Sigmoid colon (tissue), 7 donors: ENCODE data around the gene GABARAPL2. TPM values are rescaled to one million over a fixed set of nuclear protein-coding genes. Genes with fewer than 3 reads are reported as not detected.
A peak's percentile ranks its signal among the peaks of the same experiment; 100 is the strongest.

Experiments used
- DNase-seq: peaks from one replicate; pipeline ENCODE4 v3.0.0-alpha.2; 2019
- H3K27ac ChIP-seq, 4 donors: fragments of 200-600 bp; sonication (generic); one replicate each; pipeline ENCODE4 v1.5.1; 2016 to 2019; ENCODE audit warnings: mild to moderate bottlenecking in 1 of 4
- H3K27me3 ChIP-seq, 3 donors: fragments of 200-600 bp; sonication (generic); one replicate each; pipeline ENCODE4 v1.5.1; 2019; ENCODE audit warnings: mild to moderate bottlenecking in 1 of 3
- H3K36me3 ChIP-seq, 4 donors: fragments of 200-600 bp; sonication (generic); one replicate each; pipeline ENCODE4 v1.5.1; 2016 to 2019
- H3K4me1 ChIP-seq, 4 donors: fragments of 200-600 bp; sonication (generic); one replicate each; pipeline ENCODE4 v1.5.1; 2017 to 2019
- H3K4me3 ChIP-seq, 4 donors: fragments of 200-600 bp; sonication (generic); one replicate each; pipeline ENCODE4 v1.5.1; 2017 to 2019; ENCODE audit warnings: mild to moderate bottlenecking in 2 of 4, moderate library complexity in 1 of 4
- H3K9me3 ChIP-seq, 4 donors: fragments of 200-600 bp in 3 of 4; sonication (generic) in 3 of 4; one replicate each; pipeline versions ENCODE4 v1.5.1 to v1.6.1; 2013 to 2019
- EP300 ChIP-seq, 4 donors: sonication (generic); formaldehyde crosslinking; IDR thresholded peaks; one replicate each; pipeline ENCODE4 v1.6.1; 2017; ENCODE audit warnings: antibody characterized with exemption in 4 of 4
- POLR2A ChIP-seq, 2 donors: fragments of 450-650 bp; IDR thresholded peaks; one replicate each; pipeline ENCODE4 v1.6.1; 2016; ENCODE audit warnings: antibody characterized with exemption in 2 of 2, mild to moderate bottlenecking in 2 of 2, moderate library complexity in 2 of 2
- POLR2AphosphoS5 ChIP-seq, 4 donors: sonication (generic); formaldehyde crosslinking; IDR thresholded peaks; one replicate each; pipeline ENCODE4 v1.6.1; 2017; ENCODE audit warnings: antibody characterized with exemption in 4 of 4
- WGBS, 2 donors: extraction: QIAGEN DNeasy Blood & Tissue Kit; methylation state at CpG; one replicate each; pipeline ENCODE4 v1.1.7; 2013; 5-methylcytosine and 5-hydroxymethylcytosine counted together
- intact Hi-C: fragments of 100-400 bp; cut with DNase I; formaldehyde crosslinking; loops from one replicate; pipeline ENCODE4 v1.15.1; 2023
- polyA plus RNA-seq, 3 donors: library from polyadenylated mRNA; stranded (reverse); fragments of 200-250 nt; gene quantifications; one replicate each; pipeline ENCODE4 v1.2.3, GENCODE V29; 2013
- total RNA-seq, 4 donors: library from RNA; depleted of rRNA; stranded (reverse); fragments of >200 nt; gene quantifications; one replicate each; pipeline ENCODE4 v1.1.0, GENCODE V29; 2016
- TF ChIP-seq, protein P1 (sequence below), 4 experiments: fragments of 450-650 bp in 3 of 4; fragments of 200-600 bp in 1 of 4; IDR thresholded peaks; one replicate each; pipeline ENCODE4 v1.5.1; 2016 to 2019; ENCODE audit warnings: antibody characterized with exemption in 4 of 4, mild to moderate bottlenecking in 3 of 4, moderate library complexity in 2 of 4
- donor health status: healthy with polysubstance abuse.
- donor health status: Bipolar disorder and iron deficiency.
- donor health status: healthy.

The GABARAPL2 gene
- total and polyA plus RNA-seq, 7 donors, result 91.4 to 300 (median 118) TPM

- TF ChIP-seq, protein P1, sequence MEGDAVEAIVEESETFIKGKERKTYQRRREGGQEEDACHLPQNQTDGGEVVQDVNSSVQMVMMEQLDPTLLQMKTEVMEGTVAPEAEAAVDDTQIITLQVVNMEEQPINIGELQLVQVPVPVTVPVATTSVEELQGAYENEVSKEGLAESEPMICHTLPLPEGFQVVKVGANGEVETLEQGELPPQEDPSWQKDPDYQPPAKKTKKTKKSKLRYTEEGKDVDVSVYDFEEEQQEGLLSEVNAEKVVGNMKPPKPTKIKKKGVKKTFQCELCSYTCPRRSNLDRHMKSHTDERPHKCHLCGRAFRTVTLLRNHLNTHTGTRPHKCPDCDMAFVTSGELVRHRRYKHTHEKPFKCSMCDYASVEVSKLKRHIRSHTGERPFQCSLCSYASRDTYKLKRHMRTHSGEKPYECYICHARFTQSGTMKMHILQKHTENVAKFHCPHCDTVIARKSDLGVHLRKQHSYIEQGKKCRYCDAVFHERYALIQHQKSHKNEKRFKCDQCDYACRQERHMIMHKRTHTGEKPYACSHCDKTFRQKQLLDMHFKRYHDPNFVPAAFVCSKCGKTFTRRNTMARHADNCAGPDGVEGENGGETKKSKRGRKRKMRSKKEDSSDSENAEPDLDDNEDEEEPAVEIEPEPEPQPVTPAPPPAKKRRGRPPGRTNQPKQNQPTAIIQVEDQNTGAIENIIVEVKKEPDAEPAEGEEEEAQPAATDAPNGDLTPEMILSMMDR (IDR thresholded peaks at IDR 0.05), result no peak
- TF ChIP-seq POLR2AphosphoS5 (IDR thresholded peaks at IDR 0.05) (no peak), EP300 (IDR thresholded peaks at IDR 0.05) (no peak), POLR2A (IDR thresholded peaks at IDR 0.05) (no peak)
- Histone ChIP-seq H3K27me3 (no peaks in the 10 kb centered on the region), H3K9me3 (no peaks in the 10 kb centered on the region), H3K36me3 (peaks cover 9 to 82% (median 34%) of the 10 kb centered on the region in 4 donors), H3K4me3 (no peak overlapping the region), H3K4me1 (peaks cover 0 to 16% (median 8%) of the 10 kb centered on the region in 4 donors), H3K27ac (no peak overlapping the region)
- no peak for DNase-seq
- WGBS, 2 donors, result 89 to 90% methylated on average over 3 of the region's 3 CpGs
- intact Hi-C loops, result no loop called here
Observed at GRCh38 chr16:75617121-75617520, 50.9 kb downstream of the GABARAPL2 start.

GRCh38 chr16:75618780-75619179 is 52.6 kb downstream of the GABARAPL2 start:
- intact Hi-C loops, result no loop called here
- H3K36me3 ChIP-seq, result peaks cover 5 to 65% (median 22%) of the 10 kb centered on the region in 4 donors
- no peaks in the 10 kb centered on the region for H3K27me3 ChIP-seq
- H3K4me3 ChIP-seq, result no peak overlapping the region
- peaks cover 0 to 20% (median 15%) of the 10 kb centered on the region in 4 donors for H3K4me1 ChIP-seq
- H3K9me3 ChIP-seq, result no peaks in the 10 kb centered on the region
- WGBS, 2 donors, result 95 to 96% methylated on average over 2 of the region's 2 CpGs
- no peak overlapping the region for H3K27ac ChIP-seq
- DNase-seq, result no peak
- TF ChIP-seq, protein P1 (IDR thresholded peaks at IDR 0.05), result no peak
- TF ChIP-seq POLR2AphosphoS5 (IDR thresholded peaks at IDR 0.05) (no peak), POLR2A (IDR thresholded peaks at IDR 0.05) (no peak), EP300 (IDR thresholded peaks at IDR 0.05) (no peak)

DNA sequence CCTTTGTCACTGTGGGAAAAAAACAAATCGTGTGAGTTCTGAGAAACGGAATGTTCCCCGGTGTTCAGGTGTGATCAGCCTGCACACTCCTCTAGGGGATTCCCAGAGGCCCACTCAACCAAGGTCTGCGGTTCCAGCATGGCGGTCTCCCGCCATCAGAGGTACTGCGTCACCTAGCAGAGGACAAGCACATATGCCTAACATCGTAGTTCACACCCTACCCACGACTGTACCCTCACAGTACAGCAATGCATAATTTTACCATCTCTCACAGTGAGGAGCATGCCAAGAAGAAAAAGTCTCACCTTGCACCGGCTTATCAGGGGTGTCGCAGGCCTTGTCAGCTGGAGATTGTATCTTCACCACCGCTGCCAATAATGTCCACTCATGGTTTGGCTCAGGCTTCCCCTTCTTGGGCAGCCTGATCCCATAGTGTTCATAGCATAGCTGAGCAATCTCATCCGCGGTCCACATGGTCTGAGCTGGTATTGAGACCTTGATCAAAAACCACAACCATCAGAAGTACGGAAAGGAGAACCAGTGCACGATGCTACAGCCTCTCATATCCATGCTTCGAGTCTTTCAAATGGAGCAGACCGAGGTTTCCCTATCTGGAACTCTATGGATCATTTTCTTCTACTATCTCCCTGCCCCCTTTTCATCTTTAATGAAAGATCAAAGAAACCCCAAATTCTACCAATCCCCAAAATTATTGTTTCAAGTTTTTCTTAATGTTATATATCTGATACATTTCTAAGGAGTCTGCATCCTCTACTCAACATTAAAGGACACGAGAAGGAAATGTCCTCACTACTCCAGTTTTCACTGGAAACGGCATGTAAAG is 54.4 kb downstream of the GABARAPL2 start:
- no peaks in the 10 kb centered on the region for H3K27me3 ChIP-seq
- intact Hi-C loops, result no loop called here
- H3K4me1 ChIP-seq, result peaks cover 0 to 20% (median 15%) of the 10 kb centered on the region in 4 donors
- WGBS, 2 donors, result 86 to 89% methylated on average over 20 of the region's 20 CpGs
- H3K36me3 ChIP-seq, result peaks cover 0 to 50% (median 15%) of the 10 kb centered on the region in 4 donors
- no peak overlapping the region for H3K4me3 ChIP-seq
- H3K9me3 ChIP-seq, result no peaks in the 10 kb centered on the region
- TF ChIP-seq, protein P1 (IDR thresholded peaks at IDR 0.05), result no peak
- no peak for TF ChIP-seq POLR2A (IDR thresholded peaks at IDR 0.05)
- TF ChIP-seq EP300 (IDR thresholded peaks at IDR 0.05), result no peak
- no peak for TF ChIP-seq POLR2AphosphoS5 (IDR thresholded peaks at IDR 0.05)
- DNase-seq, result no peak
- no peak overlapping the region for H3K27ac ChIP-seq

DNA sequence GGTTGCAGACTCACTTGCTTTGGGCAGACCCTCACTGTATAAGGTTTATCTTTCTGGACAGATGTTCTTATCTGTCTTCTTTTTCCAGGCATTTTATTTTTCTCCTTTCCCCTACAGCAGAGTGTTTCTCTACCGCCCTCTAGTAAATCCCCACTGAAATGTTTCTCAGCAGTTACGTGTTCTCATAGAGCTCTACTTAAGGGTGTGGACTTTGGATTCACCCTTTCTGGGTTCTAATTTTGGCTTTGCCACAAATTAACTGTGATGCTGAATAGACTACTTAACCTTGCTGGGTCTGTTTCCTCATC is 54.9 kb downstream of the GABARAPL2 start:
- H3K9me3 ChIP-seq, result no peaks in the 10 kb centered on the region
- H3K4me1 ChIP-seq, result peaks cover 0 to 20% (median 15%) of the 10 kb centered on the region in 4 donors
- intact Hi-C loops, result no loop called here
- H3K4me3 ChIP-seq, result no peak overlapping the region
- no peaks in the 10 kb centered on the region for H3K27me3 ChIP-seq
- H3K27ac ChIP-seq, result peak overlapping the region in 1 of 4 donors; percentile 92
- TF ChIP-seq, protein P1 (IDR thresholded peaks at IDR 0.05), result no peak
- TF ChIP-seq POLR2A (IDR thresholded peaks at IDR 0.05) (no peak), EP300 (IDR thresholded peaks at IDR 0.05) (no peak), POLR2AphosphoS5 (IDR thresholded peaks at IDR 0.05) (no peak)
- peaks cover 0 to 49% (median 18%) of the 10 kb centered on the region in 4 donors for H3K36me3 ChIP-seq
- no peak for DNase-seq
- WGBS, 2 donors, result 3 to 18% methylated on average over 2 of the region's 2 CpGs
